A673 (cell line): Measurements from ENCODE around the gene USO1. TPM values are rescaled to one million over a fixed set of nuclear protein-coding genes. Genes with fewer than 3 reads are reported as not detected.

ENCODE experiments used
- BruUV-seq: library from RNA; stranded (reverse); fragments of 400-500 nt; replicated peaks from 2 replicates; lab custom pipeline; 2021; lab: Mats Ljungman, UMichigan
- CTCF ChIA-PET: fragments of 300-600 bp; sonication (Branson Sonifier 250); formaldehyde crosslinking; loops from one replicate; lab custom pipeline; 2022; ENCODE audit warnings: antibody characterized with exemption; lab: Charles Lee
- POLR2A ChIA-PET: fragments of 300-600 bp; sonication (Branson Sonifier 250); formaldehyde crosslinking; loops from one replicate; lab custom pipeline; 2022; ENCODE audit warnings: antibody characterized with exemption; ENCODE audit not compliant: low non-redundant PET; lab: Charles Lee
- DNase-seq: peaks from one replicate; pipeline ENCODE4 v3.0.0-alpha.2; 2015; ENCODE audit warnings: low spot score
- H3K27ac ChIP-seq: fragments of 200-600 bp; sonication (generic); 2 replicates; pipeline ENCODE4 v1.5.1; 2016; ENCODE audit warnings: mixed run types, low read depth, mild to moderate bottlenecking, mixed read lengths, antibody characterized with exemption, low read length; ENCODE audit not compliant: poor library complexity, severe bottlenecking
- H3K27me3 ChIP-seq: fragments of 200-600 bp; sonication (generic); replicated peaks from 2 replicates; pipeline ENCODE4 v1.6.1; 2017; ENCODE audit warnings: mixed run types, low read depth, mild to moderate bottlenecking, mixed read lengths, antibody characterized with exemption, low read length; ENCODE audit not compliant: insufficient read depth, poor library complexity
- H3K36me3 ChIP-seq: fragments of 200-600 bp; sonication (generic); 2 replicates; pipeline ENCODE4 v1.6.1; 2016; ENCODE audit warnings: mixed run types, mild to moderate bottlenecking, mixed read lengths, antibody characterized with exemption, low read length; ENCODE audit not compliant: insufficient read depth, poor library complexity, severe bottlenecking
- H3K4me1 ChIP-seq: fragments of 200-600 bp; sonication (generic); 2 replicates; pipeline ENCODE4 v1.6.1; 2017; ENCODE audit warnings: mixed run types, mild to moderate bottlenecking, mixed read lengths, antibody characterized with exemption, low read length; ENCODE audit not compliant: insufficient read depth, poor library complexity, severe bottlenecking
- H3K4me3 ChIP-seq: fragments of 200-600 bp; sonication (generic); 2 replicates; pipeline ENCODE4 v1.5.1; 2016; ENCODE audit warnings: low read depth, mixed run types, mild to moderate bottlenecking, mixed read lengths, low read length; ENCODE audit not compliant: poor library complexity, severe bottlenecking
- H3K9me3 ChIP-seq: fragments of 200-600 bp; sonication (generic); 2 replicates; pipeline ENCODE4 v1.6.1; 2016; ENCODE audit warnings: mixed run types, low read depth, mild to moderate bottlenecking, mixed read lengths, antibody characterized with exemption, low read length; ENCODE audit not compliant: poor library complexity, severe bottlenecking
- CTCF ChIP-seq: fragments of 300-800, 200-600 bp; sonication (generic); conservative IDR thresholded peaks from 2 replicates; pipeline ENCODE4 v1.5.1; 2017; ENCODE audit warnings: low read depth, mild to moderate bottlenecking, antibody characterized with exemption, low read length, moderate library complexity, mixed read lengths
- EZH2 ChIP-seq: fragments of 200-600 bp; sonication (generic); IDR thresholded peaks from 2 replicates; pipeline ENCODE4 v1.6.1; 2017; ENCODE audit warnings: borderline replicate concordance, low read depth, mild to moderate bottlenecking, mixed read lengths, antibody characterized with exemption, low read length; ENCODE audit not compliant: poor library complexity, severe bottlenecking
- intact Hi-C: fragments of 100-400 bp; cut with micrococcal nuclease; formaldehyde crosslinking; loops from one replicate; pipeline ENCODE4 v1.10.0; 2022; ENCODE audit not compliant: unreplicated experiment
- total RNA-seq: library from RNA; stranded (reverse); gene quantifications from 2 replicates; pipeline ENCODE4 v1.2.3, GENCODE V29; 2021

The USO1 gene
- total RNA-seq, 1 experiment from 2014 or later: 35.6 TPM

GRCh38 chr4:75821216-75821615 is 96.8 kb downstream of the USO1 start:
- DNase-seq: no peak
- Histone ChIP-seq H3K4me1 (no peaks in the 10 kb centered on the region), H3K27me3 (no peaks in the 10 kb centered on the region), H3K9me3 (no peaks in the 10 kb centered on the region), H3K36me3 (no peaks in the 10 kb centered on the region), H3K4me3 (no peak overlapping the region), H3K27ac (no peak overlapping the region)
- ChIA-PET POLR2A (no interaction called here), CTCF (no interaction called here)
- intact Hi-C loops: no loop called here
- TF ChIP-seq CTCF (no peak), EZH2 (no peak)
- no TSS peak for BruUV-seq

GRCh38 chr4:75821966-75822365 is 97.6 kb downstream of the USO1 start:
- ChIA-PET CTCF (no interaction called here), POLR2A (no interaction called here)
- BruUV-seq: no TSS peak
- Histone ChIP-seq H3K36me3 (no peaks in the 10 kb centered on the region), H3K27ac (no peak overlapping the region), H3K4me3 (no peak overlapping the region), H3K27me3 (no peaks in the 10 kb centered on the region), H3K9me3 (no peaks in the 10 kb centered on the region), H3K4me1 (no peaks in the 10 kb centered on the region)
- intact Hi-C loops: no loop called here
- no peak for DNase-seq
- TF ChIP-seq CTCF (no peak), EZH2 (no peak)

- Histone ChIP-seq H3K4me3 (no peak overlapping the region), H3K36me3 (no peaks in the 10 kb centered on the region), H3K27ac (no peak overlapping the region), H3K9me3 (no peaks in the 10 kb centered on the region), H3K4me1 (no peaks in the 10 kb centered on the region), H3K27me3 (no peaks in the 10 kb centered on the region)
- no peak for DNase-seq
- ChIA-PET CTCF (no interaction called here), POLR2A (no interaction called here)
- intact Hi-C loops: no loop called here
- TF ChIP-seq CTCF (no peak), EZH2 (no peak)
- no TSS peak for BruUV-seq
Observed at GRCh38 chr4:75822416-75822815, 98.0 kb downstream of the USO1 start.
